Measurements from ENCODE around the gene SP140L. TPM values are rescaled to one million over a fixed set of nuclear protein-coding genes. Genes with fewer than 3 reads are reported as not detected.

SP140L gene
- 0.31 and 1.5 TPM in 2 replicates for total RNA-seq (2021; fragmentation: NEBNext Ultra II Directional; extraction: Animal tissue kit (Norgen Biotek cat#: 25700))
- polyA plus RNA-seq (2011; rRNA removed): 0.36 and 0.58 TPM in 2 replicates
- 0.53 TPM for polyA plus RNA-seq (2011; cell fraction: cytosol; rRNA removed)
- polyA plus RNA-seq (2011; cell fraction: nucleus; rRNA removed): 0.81 TPM
- polyA plus RNA-seq (2012, experiment 1 of 2): 0.28 to 0.57 TPM (median 0.40 TPM) in 4 replicates
- not detected for polyA plus RNA-seq (2012, experiment 2 of 2)
- polyA plus RNA-seq (2013, experiment 1 of 2): 0.63 TPM
- 1.0 TPM for polyA plus RNA-seq (2013, experiment 2 of 2)
- 0.66 and 0.69 TPM in 2 replicates for polyA minus RNA-seq (2011; rRNA and poly(A)+ RNA removed)
- polyA minus RNA-seq (2011; cell fraction: cytosol; rRNA and poly(A)+ RNA removed): 0.51 TPM
- polyA minus RNA-seq (2011; cell fraction: nucleus; rRNA and poly(A)+ RNA removed): 0.70 TPM
- long read RNA-seq, experiment 1: 0 reads
- long read RNA-seq, experiment 2: 0 reads

GRCh38 chr2:230326453-230327417, at the start of gene SP140L:
TSS of gene SP140L (plus strand) at chr2:230327193. CDS start at chr2:230327270, 77 bp downstream.
- no peaks in the 10 kb centered on the region for H3K79me2 ChIP-seq (ENCODE audit: control insufficient read depth in 1 of 2, insufficient read depth in 2 of 2, low read length in 2 of 2)
- POLR2A ChIA-PET (ENCODE audit: partially characterized antibody): no interaction called here
- CTCF ChIA-PET (ENCODE audit: partially characterized antibody): interaction anchor here (1.1 kb wide), 1 partner anchor 9 kb away, joined by 5 read pairs; no protein-coding TSS in a partner anchor
- H3K9me3 ChIP-seq (ENCODE audit: insufficient read depth in 2 of 2, low read depth in 1 of 2, low read length in 1 of 2): peaks cover 16 to 22% of the 10 kb centered on the region in 2 experiments
- no peaks in the 10 kb centered on the region for H3K79me1 ChIP-seq (ENCODE audit: low read depth, low read length)
- H4K8ac ChIP-seq (ENCODE audit: extremely low read depth, insufficient read depth, low read length): peak within 1 kb of the TSS; percentile 72
- no peak within 1 kb of the TSS for H2BK15ac ChIP-seq (ENCODE audit: low read length)
- no peaks in the 10 kb centered on the region for H3K27me3 ChIP-seq (replicated peaks in 1 of 4; ENCODE audit: control insufficient read depth in 3 of 4, extremely low read depth in 1 of 4, insufficient read depth in 3 of 4, low read length in 3 of 4)
- H2BK120ac ChIP-seq (replicated peaks; ENCODE audit: low read depth, low read length): no peak within 1 kb of the TSS
- 79% methylated on average over 7 of the region's 11 CpGs; no CpG with 5 or more reads in 1 of the 2 experiments for WGBS, 2 experiments (ENCODE audit: extremely low coverage in 1 of 2, insufficient coverage in 1 of 2, insufficient read length in 1 of 2, insufficient replicate concordance in 2 of 2, low coverage in 1 of 2, low lambda C conversion rate in 2 of 2, missing lambda C conversion rate in 1 of 2)
- no peak within 1 kb of the TSS for H3K4me3 ChIP-seq (ENCODE audit: extremely low read depth in 1 of 4, insufficient read depth in 2 of 4, low read depth in 3 of 4, low read length in 4 of 4)
- no peak within 1 kb of the TSS for H4K91ac ChIP-seq (replicated peaks; ENCODE audit: insufficient read length, low read length)
- H3K36me3 ChIP-seq (ENCODE audit: control insufficient read depth in 2 of 4, insufficient read depth in 4 of 4, low read length in 3 of 4): no peaks in the 10 kb centered on the region
- no peak within 1 kb of the TSS for H3K56ac ChIP-seq (replicated peaks; ENCODE audit: insufficient read length, low read depth, low read length)
- peaks cover 0 to 2% (median 0%) of the 10 kb centered on the region in 4 experiments; a peak in 1 of 7 replicates for H3K4me1 ChIP-seq (replicated peaks in 1 of 4; ENCODE audit: control insufficient read depth in 3 of 4, insufficient read depth in 4 of 4, low read length in 3 of 4)
- H3K23ac ChIP-seq (ENCODE audit: insufficient read length): no peak within 1 kb of the TSS
- no peak within 1 kb of the TSS for H2AK5ac ChIP-seq (ENCODE audit: low read depth, low read length)
- H2BK20ac ChIP-seq (ENCODE audit: low read length): no peak within 1 kb of the TSS
- H3K27ac ChIP-seq (ENCODE audit: low read depth, low read length): no peak within 1 kb of the TSS
- H2BK12ac ChIP-seq (ENCODE audit: low read depth, low read length): no peak within 1 kb of the TSS
- no peak within 1 kb of the TSS for H2BK5ac ChIP-seq (ENCODE audit: low read depth, low read length)
- H3K4me2 ChIP-seq (ENCODE audit: insufficient read depth in 1 of 2, low read depth in 2 of 2, low read length in 2 of 2): no peak within 1 kb of the TSS
- 0 out of 2 replicates have a peak within 1 kb of the TSS, but pooled peaks have one; percentile 19 for H2AFZ ChIP-seq (ENCODE audit: low read length)
- H4K20me1 ChIP-seq (replicated peaks in 1 of 2; ENCODE audit: control insufficient read depth in 1 of 2, insufficient read depth in 2 of 2, low read length in 2 of 2): no peaks in the 10 kb centered on the region
- no peak for FAIRE-seq
- no peak within 1 kb of the TSS for H3K14ac ChIP-seq (ENCODE audit: insufficient read length)
- H3K23me2 ChIP-seq (ENCODE audit: low read depth, low read length): no peaks in the 10 kb centered on the region
- H4K5ac ChIP-seq (ENCODE audit: insufficient read length, low read depth, low read length): no peak within 1 kb of the TSS
- no peak within 1 kb of the TSS for H3K18ac ChIP-seq (ENCODE audit: extremely low read depth, low read length)
- H3K9ac ChIP-seq (replicated peaks in 1 of 4; ENCODE audit: extremely low read depth in 1 of 4, low read depth in 3 of 4, low read length in 3 of 4): no peak within 1 kb of the TSS
- H3K4ac ChIP-seq (replicated peaks; ENCODE audit: insufficient read length, low read depth, low read length): no peak within 1 kb of the TSS
- no peak for DNase-seq (ENCODE audit: low read depth in 1 of 2, low spot score in 2 of 2)
- TF ChIP-seq EP300 (IDR thresholded peaks at IDR 0.05; ENCODE audit: borderline replicate concordance in 1 of 2, low read depth in 2 of 2, low read length in 2 of 2) (no peak), JUN (IDR thresholded peaks at IDR 0.05; ENCODE audit: low read depth, low read length) (no peak), POLR2A (IDR thresholded peaks at IDR 0.05; ENCODE audit: control extremely low read depth in 1 of 2, low read depth in 2 of 2, low read length in 2 of 2) (no peak), EZH2 (IDR thresholded peaks at IDR 0.05; ENCODE audit: low read depth, low read length, severe bottlenecking) (no peak), CHD1 (IDR thresholded peaks at IDR 0.05; ENCODE audit: low read depth, low read length) (no peak), PHF8 (conservative IDR thresholded peaks at IDR 0.05; ENCODE audit: low read depth, low read length) (no peak), SP1 (IDR thresholded peaks at IDR 0.05; ENCODE audit: low read depth, low read length) (no peak), TAF7 (optimal IDR thresholded peaks at IDR 0.05; ENCODE audit: borderline replicate concordance, low read depth, low read length) (no peak), RXRA (IDR thresholded peaks at IDR 0.05; ENCODE audit: insufficient read depth, low read depth, low read length) (no peak), BCL11A (IDR thresholded peaks at IDR 0.05; ENCODE audit: low read depth in 2 of 2, low read length in 2 of 2) (no peak)

All from H1 (cell line).